DOHH2 (cell line): ENCODE measurements around the gene BRIP1.

Experiments used
- H3F3A ChIP-seq: fragments of 200-600 bp; sonication (generic), shearing (Covaris generic); 2 replicates; pipeline ENCODE4 v1.6.0; 2016; ENCODE audit warnings: antibody characterized with exemption, mild to moderate bottlenecking; ENCODE audit not compliant: control insufficient read depth, insufficient read depth
- H3K27ac ChIP-seq: fragments of 200-600 bp; sonication (generic); 2 replicates; pipeline ENCODE4 v1.5.1; 2014; ENCODE audit warnings: low read depth, mild to moderate bottlenecking, low read length, moderate library complexity
- H3K27me3 ChIP-seq: fragments of 200-600 bp; sonication (generic); 2 replicates; pipeline ENCODE4 v1.6.1; 2014; ENCODE audit warnings: mild to moderate bottlenecking, low read length, mixed read lengths; ENCODE audit not compliant: control insufficient read depth
- H3K36me3 ChIP-seq: fragments of 200-600 bp; sonication (generic); 2 replicates; pipeline ENCODE4 v1.6.1; 2014; ENCODE audit warnings: mild to moderate bottlenecking, low read length, moderate library complexity, mixed read lengths; ENCODE audit not compliant: control insufficient read depth
- H3K4me1 ChIP-seq: fragments of 200-600 bp; sonication (generic); 2 replicates; pipeline ENCODE4 v1.6.1; 2014; ENCODE audit warnings: mild to moderate bottlenecking, low read length, mixed read lengths; ENCODE audit not compliant: control insufficient read depth
- H3K4me2 ChIP-seq: fragments of 200-600 bp; sonication (generic); 2 replicates; pipeline ENCODE4 v1.6.0; 2014; ENCODE audit warnings: mild to moderate bottlenecking, low read length, moderate library complexity
- H3K4me3 ChIP-seq: fragments of 200-600 bp; sonication (generic); 2 replicates; pipeline ENCODE4 v1.5.1; 2014; ENCODE audit warnings: mild to moderate bottlenecking, low read length, mixed read lengths
- H3K79me2 ChIP-seq: fragments of 200-600 bp; sonication (generic); 2 replicates; pipeline ENCODE4 v1.6.1; 2014; ENCODE audit warnings: mild to moderate bottlenecking, low read length, mixed read lengths; ENCODE audit not compliant: control insufficient read depth
- H3K9me2 ChIP-seq: fragments of 200-600 bp; sonication (generic); replicated peaks from 2 replicates; pipeline ENCODE4 v1.6.1; 2014; ENCODE audit warnings: mild to moderate bottlenecking, low read length, mixed read lengths; ENCODE audit not compliant: control insufficient read depth
- H3K9me3 ChIP-seq: fragments of 200-600 bp; sonication (generic); 2 replicates; pipeline ENCODE4 v1.6.1; 2014; ENCODE audit warnings: antibody characterized with exemption, low read length, mixed read lengths; ENCODE audit not compliant: control insufficient read depth, insufficient read depth
- H4K20me1 ChIP-seq: fragments of 200-600 bp; sonication (generic); 2 replicates; pipeline ENCODE4 v1.6.0; 2014; ENCODE audit warnings: low read depth, mild to moderate bottlenecking, antibody characterized with exemption, low read length, moderate library complexity; ENCODE audit not compliant: control insufficient read depth, insufficient read depth
- CTCF ChIP-seq: fragments of 200-600 bp; sonication (generic); IDR thresholded peaks from one replicate; pipeline ENCODE4 v1.5.1; 2014; ENCODE audit warnings: antibody characterized with exemption, mild to moderate bottlenecking, low read depth, low read length; ENCODE audit not compliant: poor library complexity, severe bottlenecking
- EZH2phosphoT487 ChIP-seq: fragments of 200-600 bp; sonication (generic); IDR thresholded peaks from 2 replicates; pipeline ENCODE4 v1.6.1; 2017; ENCODE audit warnings: borderline replicate concordance, mild to moderate bottlenecking, antibody characterized with exemption, low read length, moderate library complexity, mixed read lengths

Gene BRIP1

GRCh38 chr17:61877837-61878236, 14.5 kb upstream of the BRIP1 start:
- no peaks in the 10 kb centered on the region for H3F3A ChIP-seq
- peaks cover 52% of the 10 kb centered on the region for H3K36me3 ChIP-seq
- no peaks in the 10 kb centered on the region for H3K9me2 ChIP-seq
- no peaks in the 10 kb centered on the region for H3K9me3 ChIP-seq
- no peak overlapping the region for H3K4me3 ChIP-seq
- no peak overlapping the region for H3K27ac ChIP-seq
- no peaks in the 10 kb centered on the region for H4K20me1 ChIP-seq
- TF ChIP-seq CTCF (no peak), EZH2phosphoT487 (no peak)
- H3K4me2 ChIP-seq, result no peak overlapping the region
- H3K27me3 ChIP-seq, result no peaks in the 10 kb centered on the region
- peaks cover 21% of the 10 kb centered on the region for H3K4me1 ChIP-seq
- no peaks in the 10 kb centered on the region for H3K79me2 ChIP-seq

DNA sequence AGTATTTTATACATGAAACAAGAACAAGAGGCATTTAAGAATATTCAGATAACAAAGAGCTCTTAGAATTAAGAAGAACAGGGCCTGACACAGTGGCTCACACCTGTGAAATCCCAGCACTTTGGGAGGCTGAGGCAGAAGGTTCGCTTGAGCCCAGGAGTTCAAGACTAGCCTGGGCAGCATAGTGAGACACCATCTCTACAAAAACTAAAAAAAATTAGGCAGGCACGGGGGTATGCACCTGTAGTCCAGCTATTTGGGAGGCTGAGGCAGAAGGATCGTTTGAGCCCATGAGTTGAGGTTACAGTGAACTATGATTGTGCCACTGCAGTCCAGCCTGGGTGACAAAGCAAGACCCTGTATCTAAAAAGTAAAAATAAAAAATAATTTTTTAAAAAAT, 12.5 kb upstream of the BRIP1 start:
- no peak overlapping the region for H3K4me3 ChIP-seq
- no peaks in the 10 kb centered on the region for H3F3A ChIP-seq
- no peaks in the 10 kb centered on the region for H3K9me2 ChIP-seq
- TF ChIP-seq EZH2phosphoT487 (no peak), CTCF (no peak)
- no peaks in the 10 kb centered on the region for H3K9me3 ChIP-seq
- no peaks in the 10 kb centered on the region for H4K20me1 ChIP-seq
- H3K4me1 ChIP-seq, result peaks cover 21% of the 10 kb centered on the region
- H3K79me2 ChIP-seq, result no peaks in the 10 kb centered on the region
- no peak overlapping the region for H3K27ac ChIP-seq
- peaks cover 55% of the 10 kb centered on the region for H3K36me3 ChIP-seq
- H3K4me2 ChIP-seq, result no peak overlapping the region
- no peaks in the 10 kb centered on the region for H3K27me3 ChIP-seq

GRCh38 chr17:61875285-61875684, 12.0 kb upstream of the BRIP1 start:
- no peaks in the 10 kb centered on the region for H3K27me3 ChIP-seq
- H3K27ac ChIP-seq, result no peak overlapping the region
- no peak overlapping the region for H3K4me3 ChIP-seq
- H3K36me3 ChIP-seq, result peaks cover 58% of the 10 kb centered on the region
- H3K79me2 ChIP-seq, result no peaks in the 10 kb centered on the region
- H3F3A ChIP-seq, result no peaks in the 10 kb centered on the region
- no peaks in the 10 kb centered on the region for H4K20me1 ChIP-seq
- peaks cover 21% of the 10 kb centered on the region for H3K4me1 ChIP-seq
- no peak overlapping the region for H3K4me2 ChIP-seq
- TF ChIP-seq CTCF (no peak), EZH2phosphoT487 (no peak)
- no peaks in the 10 kb centered on the region for H3K9me3 ChIP-seq
- no peaks in the 10 kb centered on the region for H3K9me2 ChIP-seq

DNA sequence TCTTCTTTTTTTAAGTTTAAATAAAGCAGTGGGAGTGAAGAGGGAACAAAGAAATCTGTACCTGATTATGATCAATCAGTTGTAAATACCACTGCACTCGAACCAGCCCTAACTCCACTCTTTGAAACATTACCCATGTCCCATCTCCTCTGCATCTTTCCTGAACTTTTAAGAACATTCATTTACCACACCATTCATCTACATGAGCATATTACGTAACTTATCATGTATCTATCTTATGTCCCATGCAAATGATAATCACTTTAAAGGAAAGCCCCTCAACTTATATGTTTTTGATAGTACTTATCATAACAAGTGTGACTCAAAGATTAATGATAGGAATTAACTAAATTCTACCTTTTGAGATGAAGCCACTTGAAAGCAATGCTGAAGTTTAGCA, 10.7 kb upstream of the BRIP1 start:
- H3K4me2 ChIP-seq, result no peak overlapping the region
- H3K27ac ChIP-seq, result no peak overlapping the region
- no peaks in the 10 kb centered on the region for H3K9me3 ChIP-seq
- H3K27me3 ChIP-seq, result no peaks in the 10 kb centered on the region
- peaks cover 62% of the 10 kb centered on the region for H3K36me3 ChIP-seq
- H3K9me2 ChIP-seq, result no peaks in the 10 kb centered on the region
- no peaks in the 10 kb centered on the region for H4K20me1 ChIP-seq
- H3K79me2 ChIP-seq, result no peaks in the 10 kb centered on the region
- no peak overlapping the region for H3K4me3 ChIP-seq
- TF ChIP-seq CTCF, result no peak
- no peak for TF ChIP-seq EZH2phosphoT487
- peaks cover 21% of the 10 kb centered on the region for H3K4me1 ChIP-seq
- no peaks in the 10 kb centered on the region; the same call in 1 of the 2 replicates for H3F3A ChIP-seq
